ENCODE measurements around the gene GTF3C2.
A peak's percentile ranks its signal among the peaks of the same experiment; 100 is the strongest.
"Not testable (repeated sequence)": the region's sequence is repeated elsewhere in the genome, so short reads cannot be mapped to it uniquely, and the experiment has no call there.

The GTF3C2 gene

GRCh38 chr2:27319839-27320238 is 36.7 kb downstream of the GTF3C2 start:
- not testable (repeated sequence) for DNase-seq

DNA sequence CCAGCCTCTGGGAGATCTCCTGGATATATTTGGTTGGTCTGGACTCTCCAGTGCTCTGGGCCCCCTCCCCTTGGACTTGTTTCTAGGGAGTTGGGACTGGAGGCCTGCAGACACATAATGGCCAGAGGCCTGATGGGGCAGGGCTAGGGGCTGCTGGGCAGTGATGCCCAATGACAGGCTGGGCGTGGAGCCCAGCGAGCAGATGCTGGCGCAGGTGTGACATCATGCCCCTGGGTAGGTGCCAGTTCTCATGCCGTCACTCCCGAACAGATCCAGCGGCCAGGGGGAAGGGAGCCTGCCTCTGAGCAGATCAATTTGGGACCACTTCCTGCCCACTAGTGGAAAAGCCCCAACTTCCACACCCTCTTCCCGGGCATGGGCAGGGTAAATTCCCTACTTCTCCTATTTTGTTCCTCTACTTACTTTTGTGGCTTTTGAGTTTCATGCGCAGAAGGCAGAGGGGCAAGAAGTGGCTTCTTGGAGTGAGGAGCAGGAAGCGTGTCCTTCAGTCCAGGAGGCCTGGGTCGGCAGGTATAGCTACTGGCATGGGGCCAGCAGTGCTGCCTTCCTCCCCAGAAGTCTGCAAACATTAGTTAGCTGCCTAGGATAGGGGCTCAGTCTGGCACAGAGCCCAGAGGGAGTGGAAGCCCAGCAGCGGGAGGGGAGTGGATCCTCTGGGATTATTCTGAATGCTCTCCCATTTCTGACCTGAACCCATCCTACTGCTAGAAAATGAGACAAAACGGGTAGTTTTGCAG is 39.7 kb downstream of the GTF3C2 start:
- DNase-seq: peak; percentile 64

- no peak for DNase-seq
Observed at GRCh38 chr2:27315122-27315521, 41.4 kb downstream of the GTF3C2 start.

GRCh38 chr2:27314709-27315108 is 41.9 kb downstream of the GTF3C2 start:
- no peak for DNase-seq

DNA sequence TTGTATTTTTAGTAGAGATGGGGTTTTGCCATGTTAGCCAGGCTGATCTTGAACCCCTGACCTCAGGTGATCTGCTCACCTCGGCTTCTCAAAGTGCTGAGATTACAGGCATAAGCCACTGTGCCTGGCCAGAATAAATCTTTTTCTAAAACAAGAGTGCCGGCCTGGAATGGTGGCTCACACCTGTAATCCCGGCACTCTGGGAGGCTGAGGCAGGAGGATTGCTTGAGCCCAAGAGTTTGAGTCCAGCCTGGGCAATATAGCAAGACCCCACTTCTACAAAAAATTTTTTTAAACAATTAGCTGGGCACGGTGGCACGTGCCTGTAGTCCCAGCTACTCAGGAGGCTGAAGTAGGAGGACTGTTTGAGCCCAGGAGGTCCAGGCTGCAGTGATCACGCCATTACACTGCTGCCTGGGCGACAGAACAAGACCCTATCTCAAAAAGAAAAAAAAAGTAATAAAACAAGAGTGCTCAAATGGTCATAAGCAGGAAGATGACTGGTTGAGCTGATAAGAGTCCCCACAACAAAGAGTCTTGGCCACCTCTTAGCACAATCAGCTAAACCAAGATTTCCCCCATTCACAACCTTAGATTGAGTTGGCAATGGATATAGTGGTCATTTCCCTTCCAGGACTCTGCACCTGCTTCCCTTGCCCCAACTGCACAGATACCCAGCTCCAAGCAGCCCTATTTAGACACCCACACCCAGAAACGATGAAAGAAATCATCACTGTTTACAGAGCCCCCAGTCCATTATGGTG is 42.5 kb downstream of the GTF3C2 start:
- no peak for DNase-seq

GRCh38 chr2:27312152-27312551 is 44.4 kb downstream of the GTF3C2 start:
- no peak for DNase-seq

DNA sequence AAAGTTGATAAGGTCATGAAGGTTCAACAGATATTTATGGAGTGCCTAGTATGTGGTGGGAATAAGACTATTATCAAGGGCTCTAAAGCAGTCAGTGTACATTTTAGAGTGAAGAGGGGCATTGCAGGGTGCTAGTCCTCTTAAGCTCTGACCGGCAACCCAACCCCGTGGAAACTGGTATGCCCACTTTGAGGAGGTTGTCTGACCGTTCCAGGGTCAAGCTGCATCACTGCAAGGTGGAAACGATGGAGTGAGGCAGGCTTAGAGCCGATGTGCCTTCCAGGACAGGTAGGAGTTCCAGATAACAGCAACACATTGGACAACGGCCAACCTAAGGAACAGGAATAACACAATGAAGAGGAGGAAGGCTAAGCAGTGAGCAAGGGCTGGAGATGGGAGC is 46.9 kb downstream of the GTF3C2 start:
- no peak for DNase-seq

GRCh38 chr2:27308359-27308881 is 48.1 kb downstream of the GTF3C2 start, which contains the start of gene UCN:
UCN (minus strand) TSS chr2:27308445; CDS start chr2:27307895, 550 bp downstream.
- DNase-seq: peak; percentile 18

GRCh38 chr2:27307545-27308358 is 48.8 kb downstream of the GTF3C2 start:
- no peak for DNase-seq

GRCh38 chr2:27307287-27307544 is 49.3 kb downstream of the GTF3C2 start:
- DNase-seq: no peak

DNA sequence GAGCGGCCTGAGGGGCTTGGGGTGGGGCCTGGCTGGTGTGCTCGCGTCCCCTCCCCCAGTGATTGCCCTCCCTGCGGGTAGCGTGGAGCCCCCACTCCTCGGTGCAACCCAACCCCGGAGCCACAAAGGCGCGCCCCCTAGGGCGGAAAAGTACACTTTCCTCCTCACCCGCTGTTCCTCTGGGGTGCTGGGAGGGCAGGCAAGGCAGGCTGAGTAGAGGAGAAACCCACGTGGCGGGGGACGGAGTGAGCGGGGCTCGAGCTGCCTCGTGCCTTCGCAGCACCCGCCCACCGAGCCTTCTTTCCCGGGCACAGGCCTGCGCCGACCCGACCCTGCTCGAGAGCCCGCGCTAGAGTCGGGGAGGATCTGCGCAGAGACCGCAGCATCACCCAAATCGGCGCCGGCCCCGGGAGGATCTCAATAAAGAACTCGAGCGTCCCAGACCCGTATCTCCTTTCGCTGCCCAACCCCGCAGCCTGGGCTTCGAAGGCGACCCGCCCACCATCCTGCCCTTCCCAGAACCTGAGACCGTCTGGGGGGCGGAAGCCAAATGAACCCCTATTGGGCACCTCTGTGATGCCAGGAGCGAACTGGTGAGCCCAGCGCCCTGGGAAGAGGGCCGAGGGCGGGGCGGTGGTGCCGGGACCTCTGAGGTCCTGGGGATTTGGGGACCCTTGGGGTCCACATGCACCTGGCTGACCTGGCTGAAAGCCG is 49.8 kb downstream of the GTF3C2 start:
- DNase-seq: no peak

DNA sequence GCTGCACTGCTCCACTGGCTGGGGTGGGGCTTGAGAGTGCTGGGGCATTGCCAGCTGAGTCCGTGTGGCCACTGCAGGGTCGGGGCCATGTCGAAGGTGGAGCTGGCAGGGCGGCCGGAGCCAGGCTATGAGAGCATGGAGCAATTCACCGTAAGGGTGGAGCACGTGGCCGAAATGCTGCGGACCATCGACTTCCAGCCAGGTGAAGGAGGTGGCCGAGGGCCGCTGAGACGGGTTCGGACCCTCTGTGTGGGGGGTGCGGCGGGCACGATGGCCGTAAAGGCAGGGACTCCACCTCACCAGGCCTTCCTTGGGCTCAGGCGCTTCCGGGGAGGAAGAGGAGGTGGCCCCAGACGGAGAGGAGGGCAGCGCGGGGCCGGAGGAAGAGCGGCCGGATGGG is 50.4 kb downstream of the GTF3C2 start:
- DNase-seq: no peak

DNA sequence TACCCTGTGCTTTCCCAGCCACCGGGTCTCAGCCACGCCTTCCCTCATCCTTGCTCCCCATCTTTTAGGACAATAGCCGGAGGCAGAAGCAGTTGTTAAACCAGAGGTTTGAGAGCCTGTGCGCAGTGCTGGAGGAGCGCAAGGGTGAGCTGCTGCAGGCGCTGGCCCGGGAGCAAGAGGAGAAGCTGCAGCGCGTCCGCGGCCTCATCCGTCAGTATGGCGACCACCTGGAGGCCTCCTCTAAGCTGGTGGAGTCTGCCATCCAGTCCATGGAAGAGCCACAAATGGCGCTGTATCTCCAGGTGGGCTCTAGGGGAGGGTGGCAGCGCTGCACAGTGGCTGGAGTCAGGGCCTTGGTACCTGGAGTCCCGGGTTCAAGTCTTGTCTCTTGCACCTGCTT is 51.0 kb downstream of the GTF3C2 start:
- DNase-seq: no peak

- DNase-seq: no peak
Observed at GRCh38 chr2:27304488-27305240, 51.9 kb downstream of the GTF3C2 start.

GRCh38 chr2:27303093-27304025 is 53.2 kb downstream of the GTF3C2 start:
- peak; percentile 78 for DNase-seq

DNA sequence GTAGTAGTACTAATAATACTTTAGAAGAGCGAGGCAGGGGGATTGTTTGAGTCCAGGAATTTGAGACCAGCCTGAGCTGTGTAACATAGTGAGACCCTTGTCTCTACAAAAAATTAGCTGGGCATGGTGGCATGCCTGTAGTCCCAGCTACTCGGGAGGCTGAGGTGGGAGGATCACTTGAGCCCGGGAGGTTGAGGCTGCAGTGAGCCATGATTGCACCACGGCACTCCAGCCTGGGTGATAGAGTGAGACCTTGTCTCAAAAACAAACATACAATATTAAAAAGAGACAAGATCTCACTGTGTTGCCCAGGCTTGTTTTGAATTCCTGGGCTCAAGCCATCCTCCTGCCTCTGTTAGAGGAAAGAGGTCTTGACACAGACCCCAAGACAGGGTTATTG is 56.0 kb downstream of the GTF3C2 start:
- DNase-seq: not testable (repeated sequence)

DNA sequence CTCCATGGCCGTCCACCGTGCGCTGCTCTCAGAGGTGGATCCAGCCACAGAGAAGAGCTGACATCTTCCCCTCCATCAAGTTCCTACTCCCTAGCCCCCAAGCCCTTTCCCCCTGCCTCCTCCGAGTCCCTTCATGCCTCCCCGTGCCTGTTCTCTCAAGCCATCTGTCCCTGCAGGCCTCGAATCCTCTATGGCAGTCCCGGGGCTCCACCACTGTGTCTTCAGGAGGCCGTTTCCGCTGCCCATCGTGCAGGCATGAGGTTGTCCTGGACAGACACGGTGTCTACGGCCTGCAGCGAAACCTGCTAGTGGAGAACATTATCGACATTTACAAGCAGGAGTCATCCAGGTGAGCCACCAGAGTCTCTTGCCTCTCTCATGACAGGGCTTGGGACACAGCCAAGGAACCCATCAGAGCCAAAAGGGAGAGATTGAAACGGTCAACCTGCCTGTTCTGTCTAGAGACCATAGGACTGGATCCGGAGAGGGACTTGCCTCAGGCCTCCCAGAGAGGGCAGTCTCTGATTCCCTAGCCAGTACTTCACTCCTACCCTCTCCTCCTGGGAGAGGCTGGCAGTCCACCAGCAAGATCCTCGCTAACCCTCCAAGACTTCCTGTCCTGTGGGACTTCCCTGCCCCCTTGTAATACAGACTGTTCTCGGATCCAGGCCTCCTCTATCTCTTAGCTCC is 58.0 kb downstream of the GTF3C2 start:
- DNase-seq: no peak

GRCh38 chr2:27297195-27297594 is 59.4 kb downstream of the GTF3C2 start:
- DNase-seq: no peak

DNA sequence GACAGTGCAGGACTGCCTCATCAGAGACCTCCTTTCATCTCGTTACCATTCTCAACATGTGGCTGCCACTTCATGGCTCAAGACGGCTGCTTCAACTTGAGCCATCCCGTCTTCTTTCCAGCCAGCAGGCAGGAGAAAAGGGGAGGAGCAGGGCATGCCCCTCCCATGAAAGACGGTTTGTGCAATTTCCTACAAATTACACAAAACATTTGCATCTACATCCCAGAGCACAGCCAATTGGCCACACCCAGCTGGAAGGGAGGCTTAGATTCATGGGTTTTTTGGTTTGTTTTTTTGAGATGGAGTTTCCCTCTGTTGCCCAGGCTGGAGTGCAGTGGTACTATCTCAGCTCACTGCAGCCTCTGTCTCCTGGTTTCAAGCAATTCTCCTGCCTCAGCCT is 60.1 kb downstream of the GTF3C2 start:
- no peak for DNase-seq

DNA sequence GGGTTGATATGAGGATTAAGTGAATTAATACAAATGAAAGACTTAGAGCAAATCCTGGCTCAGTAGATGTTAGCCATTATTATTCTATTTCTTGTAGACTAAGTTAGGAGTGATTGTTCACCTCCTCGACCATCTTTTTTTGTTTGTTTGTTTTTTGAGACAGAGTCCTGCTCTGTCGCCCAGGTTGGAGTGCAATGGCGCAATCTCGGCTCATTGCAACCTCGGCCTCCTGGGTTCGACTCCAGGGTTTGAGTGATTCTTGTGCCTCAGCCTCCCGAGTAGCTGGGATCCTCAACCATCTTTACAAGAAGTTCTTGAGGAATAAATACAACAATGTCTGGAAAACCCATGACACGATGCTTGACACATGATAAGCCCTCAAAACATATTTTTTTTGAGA is 61.6 kb downstream of the GTF3C2 start:
- no peak for DNase-seq
